GM18505 (cell line): ENCODE results near the gene GAS1.

Experiments
- ATAC-seq: cut with Tn5 transposase; IDR thresholded peaks from one replicate; pipeline ENCODE4 v1.9.1; 2021; ENCODE audit not compliant: unreplicated experiment
- POLR2A ChIP-seq: IDR thresholded peaks from 4 replicates; pipeline ENCODE4 v1.6.1; 2011; ENCODE audit warnings: borderline replicate concordance; ENCODE audit not compliant: insufficient read depth, insufficient read length; ENCODE audit errors: extremely low read depth

The GAS1 gene

GRCh38 chr9:86947146-86948073, at the start of gene GAS1:
GAS1 (minus strand) TSS chr9:86947506; CDS start chr9:86946779, 727 bp downstream.
- TF ChIP-seq POLR2A: no peak
- ATAC-seq: peak; percentile 40

GRCh38 chr9:86994231-86994630, 46.9 kb upstream of the GAS1 start:
- no peak for TF ChIP-seq POLR2A

DNA sequence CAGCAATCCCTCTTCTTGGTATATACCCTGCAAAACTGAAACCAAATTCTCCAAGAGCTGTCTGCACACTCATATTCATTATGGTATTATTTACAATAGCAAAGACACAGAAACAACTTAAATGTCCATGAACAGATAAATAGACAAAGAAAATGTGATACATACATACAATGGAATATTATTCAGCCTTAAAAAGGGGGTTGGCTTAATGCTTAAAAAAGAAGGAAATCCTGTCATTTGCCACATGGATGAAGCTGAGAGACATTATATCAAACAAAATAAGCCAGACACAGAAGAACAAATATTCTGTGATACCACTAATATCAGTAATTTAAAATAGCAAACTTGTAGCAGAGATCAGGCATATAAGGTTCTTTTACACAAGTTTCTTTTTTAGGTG, 46.5 kb upstream of the GAS1 start:
- no peak for ATAC-seq

More at GRCh38 chr9:86994231-86994630, 46.9 kb upstream of the GAS1 start:
- no peak for ATAC-seq

DNA sequence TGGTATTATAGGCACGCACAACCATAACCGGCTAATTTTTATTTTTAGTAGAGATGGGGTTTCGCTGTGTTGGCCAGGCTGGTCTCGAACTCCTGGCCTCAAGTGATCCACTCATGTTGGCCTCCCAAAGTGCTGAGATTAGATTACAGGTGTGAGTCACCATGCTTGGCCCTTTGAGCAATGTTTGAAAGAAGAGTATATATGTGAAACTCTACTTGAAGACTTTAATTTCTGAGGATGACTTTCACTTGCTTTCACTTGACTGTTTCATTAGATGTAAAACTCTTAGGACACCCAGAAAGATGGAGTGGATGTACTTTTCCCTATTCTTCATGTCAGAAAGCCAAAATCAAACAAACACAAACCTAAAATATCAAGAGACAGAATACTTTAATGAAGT, 43.8 kb upstream of the GAS1 start:
- no peak for TF ChIP-seq POLR2A
- no peak for ATAC-seq

More for the DNA sequence above, 46.5 kb upstream of the GAS1 start:
- no peak for TF ChIP-seq POLR2A

- TF ChIP-seq POLR2A: no peak
- no peak for ATAC-seq
Measured at GRCh38 chr9:86990290-86990689, 43.0 kb upstream of the GAS1 start.

DNA sequence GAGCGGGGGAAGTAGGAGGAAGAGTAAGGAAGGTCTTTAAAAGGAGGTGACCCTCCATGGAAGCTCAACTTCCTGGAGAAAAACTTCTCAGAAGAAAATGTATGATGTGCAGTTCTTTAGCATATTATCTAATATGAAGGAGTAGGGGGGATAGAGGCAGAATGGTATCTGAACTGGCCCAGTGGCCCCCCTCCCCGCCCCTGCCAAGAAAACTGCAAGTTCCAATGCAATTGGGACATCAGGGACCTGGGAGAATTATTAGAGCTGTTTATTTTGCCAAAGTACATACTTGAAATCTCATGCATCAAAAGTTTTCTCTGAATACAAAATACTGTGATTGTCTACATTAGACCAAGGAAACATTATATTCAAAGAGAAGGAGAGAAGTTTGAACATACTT, 40.6 kb upstream of the GAS1 start:
- TF ChIP-seq POLR2A: no peak
- no peak for ATAC-seq

- no peak for ATAC-seq
- TF ChIP-seq POLR2A: no peak
Measured at GRCh38 chr9:86985132-86985647, 37.9 kb upstream of the GAS1 start.

- TF ChIP-seq POLR2A: no peak
- ATAC-seq: no peak
Measured at GRCh38 chr9:86983620-86984259, 36.4 kb upstream of the GAS1 start.

DNA sequence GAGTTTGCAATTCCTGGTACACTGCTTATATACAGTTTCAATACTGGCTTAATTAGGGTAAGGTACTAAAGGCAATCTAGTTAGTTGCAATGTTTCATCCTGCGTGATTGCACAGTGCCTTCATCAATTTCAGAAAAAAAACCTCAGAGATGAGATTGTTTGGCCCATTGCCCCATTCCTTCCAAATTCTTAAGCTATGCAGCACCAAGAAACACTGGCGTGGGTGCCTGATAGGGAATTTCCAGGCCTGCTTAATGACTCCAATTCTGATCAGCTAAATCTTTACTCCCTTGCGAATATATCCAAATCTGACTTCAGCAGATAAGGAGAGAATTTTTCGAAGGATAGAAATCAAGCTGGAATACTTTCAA, 35.9 kb upstream of the GAS1 start:
- ATAC-seq: no peak

DNA sequence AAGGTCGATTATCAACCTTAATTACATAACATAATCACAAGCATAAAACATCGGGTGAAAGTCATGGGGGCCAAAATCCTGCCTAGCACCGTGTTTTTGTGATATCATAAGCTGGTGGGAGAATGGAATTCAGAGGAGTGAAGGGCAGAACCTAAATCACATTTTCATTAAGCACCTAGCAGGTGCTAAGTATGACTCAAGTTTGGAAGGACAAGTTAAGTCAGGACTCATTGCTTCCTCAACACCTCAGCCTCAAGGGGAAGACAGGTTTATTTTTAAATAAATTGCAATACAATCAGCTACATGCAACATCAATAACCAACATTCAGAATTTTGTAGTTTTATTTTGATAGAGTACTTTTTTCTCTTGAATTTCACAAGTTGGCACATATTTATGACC, 33.5 kb upstream of the GAS1 start:
- no peak for ATAC-seq
- no peak for TF ChIP-seq POLR2A

More for the DNA sequence above, 35.9 kb upstream of the GAS1 start:
- no peak for TF ChIP-seq POLR2A

- no peak for ATAC-seq
- no peak for TF ChIP-seq POLR2A
Measured at GRCh38 chr9:86979657-86980056, 32.4 kb upstream of the GAS1 start.

DNA sequence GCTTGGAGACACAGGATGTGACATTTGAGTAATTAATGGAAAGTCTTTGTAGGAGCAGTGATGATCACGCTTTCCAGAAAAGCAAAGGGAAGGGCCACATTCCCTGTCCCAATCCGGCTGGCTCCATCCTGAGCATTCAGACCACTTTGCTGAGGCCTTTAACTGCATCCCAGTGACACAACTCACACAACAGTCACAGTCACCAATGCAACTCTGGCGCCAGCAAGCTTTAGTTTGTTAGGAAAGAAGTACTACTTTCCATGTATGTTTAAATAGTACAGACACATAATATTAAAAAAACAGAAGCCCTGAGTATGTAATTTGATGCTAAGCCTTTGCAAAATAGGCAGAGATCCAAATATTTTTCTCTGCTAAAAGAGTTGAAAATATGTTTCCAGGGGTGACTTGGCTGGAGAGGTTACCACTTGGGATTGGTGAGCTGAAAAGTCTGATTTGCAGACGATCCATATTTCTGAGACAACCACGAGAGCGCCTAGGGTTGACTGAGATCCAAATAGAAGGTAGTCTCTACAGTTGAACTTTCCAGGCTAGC, 31.7 kb upstream of the GAS1 start:
- no peak for ATAC-seq
- TF ChIP-seq POLR2A: no peak

DNA sequence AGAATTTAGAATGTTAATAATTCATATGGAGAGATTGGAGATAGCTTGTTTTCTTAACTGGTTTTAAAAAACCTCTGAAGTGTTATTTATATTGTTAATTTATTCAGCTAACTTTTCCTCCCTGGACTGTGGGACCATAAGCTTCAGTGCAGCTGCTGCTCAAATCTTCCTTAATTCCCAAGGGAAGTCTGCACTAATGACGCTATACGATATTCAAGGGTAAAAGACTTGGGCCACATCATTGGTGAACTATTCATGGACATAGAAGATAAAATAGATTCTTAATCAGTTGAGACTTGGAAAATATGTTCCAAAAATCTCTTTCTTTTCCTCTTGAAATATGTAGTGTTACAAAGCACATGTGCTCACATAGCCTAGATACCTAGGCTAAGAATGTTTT, 31.1 kb upstream of the GAS1 start:
- no peak for ATAC-seq
- no peak for TF ChIP-seq POLR2A
